IMR-90 (cell line): ENCODE results near the gene MT1E. TPM values are rescaled to one million over a fixed set of nuclear protein-coding genes. Genes with fewer than 3 reads are reported as not detected.

ENCODE experiments used
- ATAC-seq: fragments of 200-7000 bp; cut with Tn5 transposase; 2 replicates; pipeline ENCODE4 v1.9.1; 2020; ENCODE audit warnings: low read depth, mild to moderate bottlenecking, moderate library complexity
- BruUV-seq: library from RNA; stranded (reverse); fragments of 400-500 nt; replicated peaks from 2 replicates; lab custom pipeline; 2021; lab: Mats Ljungman, UMichigan
- CTCF ChIA-PET: fragments of 300-600 bp; formaldehyde crosslinking; extraction: SDS; loops from one replicate; lab custom pipeline; 2021; ENCODE audit warnings: antibody characterized with exemption; lab: Yijun Ruan, JAX
- POLR2A ChIA-PET: fragments of 300-600 bp; sonication (Branson Sonifier 250); formaldehyde crosslinking; loops from one replicate; lab custom pipeline; 2022; ENCODE audit warnings: antibody characterized with exemption; ENCODE audit not compliant: unreplicated experiment; lab: Charles Lee
- DNase-seq: peaks from one replicate; pipeline ENCODE4 v3.0.0; 2013
- H2AFZ ChIP-seq: replicated peaks from 2 replicates; pipeline ENCODE3; 2013; ENCODE audit warnings: low read length, mild to moderate bottlenecking; ENCODE audit not compliant: poor library complexity
- H2AK5ac ChIP-seq: 2 replicates; pipeline ENCODE4 v1.6.1; 2013; ENCODE audit warnings: low read depth, low read length, inconsistent platforms
- H2AK9ac ChIP-seq: replicated peaks from 2 replicates; pipeline ENCODE3; 2013; ENCODE audit warnings: mild to moderate bottlenecking, low read depth, low read length, moderate library complexity; ENCODE audit not compliant: poor library complexity
- H2BK120ac ChIP-seq: 2 replicates; pipeline ENCODE4 v1.6.1; 2013; ENCODE audit warnings: low read depth, low read length, inconsistent platforms
- H2BK15ac ChIP-seq: 3 replicates; pipeline ENCODE4 v1.6.1; 2013; ENCODE audit warnings: low read depth, low read length, inconsistent platforms
- H2BK20ac ChIP-seq: 2 replicates; pipeline ENCODE4 v1.6.1; 2013; ENCODE audit warnings: low read depth, mild to moderate bottlenecking, inconsistent platforms, low read length, moderate library complexity
- H2BK5ac ChIP-seq: 2 replicates; pipeline ENCODE4 v1.6.1; 2013; ENCODE audit warnings: mild to moderate bottlenecking, low read depth, low read length, inconsistent platforms; ENCODE audit not compliant: poor library complexity, severe bottlenecking
- H3K14ac ChIP-seq: replicated peaks from 2 replicates; pipeline ENCODE4 v1.6.1; 2013; ENCODE audit warnings: low read depth, low read length, inconsistent platforms
- H3K18ac ChIP-seq: 2 replicates; pipeline ENCODE4 v1.6.1; 2013; ENCODE audit warnings: low read depth, low read length, control low read depth
- H3K23ac ChIP-seq: 2 replicates; pipeline ENCODE4 v1.6.1; 2013; ENCODE audit warnings: low read depth, low read length, inconsistent platforms
- H3K27ac ChIP-seq: 2 replicates; pipeline ENCODE4 v1.5.1; 2013; ENCODE audit warnings: mild to moderate bottlenecking, control low read depth, low read length; ENCODE audit not compliant: insufficient read depth
- H3K27me3 ChIP-seq: 2 replicates; pipeline ENCODE4 v1.6.1; 2013; ENCODE audit warnings: low read length; ENCODE audit not compliant: control insufficient read depth, insufficient read depth
- H3K36me3 ChIP-seq: 2 replicates; pipeline ENCODE4 v1.6.1; 2013; ENCODE audit warnings: low read length, mixed read lengths; ENCODE audit not compliant: control insufficient read depth, insufficient read depth
- H3K4ac ChIP-seq: 2 replicates; pipeline ENCODE4 v1.6.1; 2013; ENCODE audit warnings: low read depth, low read length, inconsistent platforms
- H3K4me1 ChIP-seq: 2 replicates; pipeline ENCODE4 v1.6.1; 2013; ENCODE audit warnings: low read length, mixed read lengths; ENCODE audit not compliant: control insufficient read depth, insufficient read depth
- H3K4me2 ChIP-seq: 2 replicates; pipeline ENCODE4 v1.6.1; 2013; ENCODE audit warnings: low read depth, mild to moderate bottlenecking, control low read depth, low read length, moderate library complexity
- H3K4me3 ChIP-seq: 2 replicates; pipeline ENCODE4 v1.5.1; 2013; ENCODE audit warnings: low read depth, mild to moderate bottlenecking, control low read depth, low read length, moderate library complexity; ENCODE audit not compliant: insufficient read depth
- H3K56ac ChIP-seq: 2 replicates; pipeline ENCODE4 v1.6.1; 2013; ENCODE audit warnings: low read length, inconsistent platforms; ENCODE audit not compliant: insufficient read depth; ENCODE audit errors: extremely low read depth
- H3K79me1 ChIP-seq, 2 experiments: 2 replicates each; pipeline ENCODE4 v1.6.1; 2013; ENCODE audit warnings: low read length in 2 of 2, inconsistent platforms in 1 of 2, low read depth in 1 of 2
- H3K9ac ChIP-seq: 2 replicates; pipeline ENCODE4 v1.6.1; 2013; ENCODE audit warnings: low read depth, low read length, control low read depth
- H3K9me1 ChIP-seq: 2 replicates; pipeline ENCODE4 v1.6.1; 2013; ENCODE audit warnings: low read length, inconsistent platforms; ENCODE audit not compliant: insufficient read depth
- H3K9me3 ChIP-seq: 2 replicates; pipeline ENCODE4 v1.6.1; 2013; ENCODE audit warnings: low read length; ENCODE audit not compliant: control insufficient read depth, insufficient read depth
- H4K20me1 ChIP-seq: 2 replicates; pipeline ENCODE4 v1.6.1; 2013; ENCODE audit warnings: low read length, inconsistent platforms; ENCODE audit not compliant: insufficient read depth
- H4K5ac ChIP-seq: 2 replicates; pipeline ENCODE4 v1.6.1; 2013; ENCODE audit warnings: mild to moderate bottlenecking, low read depth, low read length, control low read depth
- H4K8ac ChIP-seq, 2 experiments: 2 replicates each; pipeline ENCODE4 v1.6.1; 2013; ENCODE audit warnings: low read depth in 2 of 2, low read length in 2 of 2, control low read depth in 1 of 2, inconsistent platforms in 1 of 2
- H4K91ac ChIP-seq: 2 replicates; pipeline ENCODE4 v1.6.1; 2013; ENCODE audit warnings: low read depth, low read length, inconsistent platforms; ENCODE audit not compliant: insufficient read depth
- MAFK ChIP-seq: IDR thresholded peaks from 2 replicates; pipeline ENCODE4 v1.6.1; 2012; ENCODE audit warnings: low read depth, low read length, improper control_type of control experiment
- MAZ ChIP-seq: IDR thresholded peaks from 2 replicates; pipeline ENCODE4 v1.6.1; 2012; ENCODE audit warnings: low read depth, mild to moderate bottlenecking, low read length, improper control_type of control experiment, moderate library complexity, borderline replicate concordance
- MXI1 ChIP-seq: IDR thresholded peaks from 2 replicates; pipeline ENCODE4 v1.6.1; 2012; ENCODE audit warnings: low read depth, mild to moderate bottlenecking, low read length, moderate library complexity, borderline replicate concordance
- RAD21 ChIP-seq: IDR thresholded peaks from 2 replicates; pipeline ENCODE4 v1.6.1; 2012; ENCODE audit warnings: low read length, improper control_type of control experiment
- RFX5 ChIP-seq: IDR thresholded peaks from 2 replicates; pipeline ENCODE4 v1.8.0; 2012; ENCODE audit warnings: low read depth, mild to moderate bottlenecking, low read length, moderate library complexity
- WGBS, 2 experiments: methylation state at CpG; one replicate each; pipeline versions ENCODE4 v1.1.5 to v1.1.7; 2013; ENCODE audit warnings: missing lambda C conversion rate in 2 of 2; ENCODE audit not compliant: insufficient read length in 1 of 2; ENCODE audit errors: extremely low coverage in 2 of 2; 5-methylcytosine and 5-hydroxymethylcytosine counted together
- dilution Hi-C: fragments of 300-500 bp; cut with HindIII; formaldehyde crosslinking; loops from one replicate; pipeline ENCODE4 v1.14.3; 2018; ENCODE audit warnings: low sequenced_read_pairs; ENCODE audit not compliant: unreplicated experiment
- in situ Hi-C: fragments of 300-500 bp; cut with MboI; formaldehyde crosslinking; loops from 3 replicates; pipeline ENCODE4 v1.14.3; 2019; ENCODE audit warnings: low sequenced_read_pairs, inconsistent platforms, mixed read lengths
- intact Hi-C: fragments of 100-400 bp; cut with micrococcal nuclease; formaldehyde crosslinking; loops from 2 replicates; pipeline ENCODE4 v1.10.0; 2022
- polyA plus RNA-seq, 3 experiments: library from polyadenylated mRNA; depleted of rRNA; stranded (reverse); fragments of >200 nt; gene quantifications; 2 replicates each; pipeline ENCODE4 v1.2.3, GENCODE V29; 2012; ENCODE audit warnings: low replicate concordance in 1 of 3
- total RNA-seq: library from RNA; depleted of rRNA; stranded (reverse); fragments of >200 nt; gene quantifications from 2 replicates; pipeline ENCODE4 v1.2.3, GENCODE V29; 2012
- TF ChIP-seq, protein P1 (sequence below): fragments of 150-350 bp; IDR thresholded peaks from 2 replicates; pipeline ENCODE4 v1.6.1; 2016; ENCODE audit warnings: low read depth, mild to moderate bottlenecking, low read length, moderate library complexity, borderline replicate concordance
- TF ChIP-seq, protein P2 (sequence below): fragments of 150-350 bp; IDR thresholded peaks from 2 replicates; pipeline ENCODE4 v1.6.1; 2017; ENCODE audit warnings: mild to moderate bottlenecking, antibody characterized with exemption, low read length, low read depth

Gene MT1E
- total and polyA plus RNA-seq, 2 of the 4 experiments (the other 2 are of a cell fraction), result 137 to 821 TPM

DNA sequence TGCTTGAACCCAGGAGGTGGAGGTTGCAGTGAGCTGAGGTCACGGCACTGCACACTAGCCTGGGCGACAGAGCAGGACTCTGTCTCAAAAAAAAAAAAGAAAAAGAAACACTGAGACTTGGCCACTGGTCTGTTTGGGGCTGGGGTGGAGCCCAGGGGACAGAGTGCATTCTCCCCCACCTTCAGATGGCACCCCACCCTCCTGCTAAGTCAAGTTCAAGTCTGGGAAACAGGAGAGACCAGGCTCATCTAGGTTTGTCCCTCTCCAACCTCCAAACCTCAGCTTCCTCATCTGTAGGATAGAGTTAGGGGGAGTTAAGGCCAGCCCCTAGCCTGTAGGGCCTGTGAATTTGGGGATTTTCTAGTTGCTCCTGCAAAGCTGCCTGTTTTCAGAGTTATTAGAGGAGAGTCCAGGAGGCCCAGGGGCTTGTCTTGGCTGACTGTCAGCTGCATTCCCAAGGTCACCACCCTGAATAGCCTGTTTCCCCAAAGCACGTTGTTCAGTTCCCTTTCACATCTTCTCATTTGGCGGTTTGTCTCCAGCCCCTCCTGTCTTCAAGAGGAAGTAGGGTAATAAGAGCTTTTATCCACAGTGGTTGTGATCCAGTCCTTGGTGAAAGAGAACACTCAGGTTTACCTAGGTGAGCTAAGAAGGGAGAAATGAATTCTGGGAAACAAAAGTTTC, 34.1 kb upstream of the MT1E start (continued):
- no peak for TF ChIP-seq MAZ

DNA sequence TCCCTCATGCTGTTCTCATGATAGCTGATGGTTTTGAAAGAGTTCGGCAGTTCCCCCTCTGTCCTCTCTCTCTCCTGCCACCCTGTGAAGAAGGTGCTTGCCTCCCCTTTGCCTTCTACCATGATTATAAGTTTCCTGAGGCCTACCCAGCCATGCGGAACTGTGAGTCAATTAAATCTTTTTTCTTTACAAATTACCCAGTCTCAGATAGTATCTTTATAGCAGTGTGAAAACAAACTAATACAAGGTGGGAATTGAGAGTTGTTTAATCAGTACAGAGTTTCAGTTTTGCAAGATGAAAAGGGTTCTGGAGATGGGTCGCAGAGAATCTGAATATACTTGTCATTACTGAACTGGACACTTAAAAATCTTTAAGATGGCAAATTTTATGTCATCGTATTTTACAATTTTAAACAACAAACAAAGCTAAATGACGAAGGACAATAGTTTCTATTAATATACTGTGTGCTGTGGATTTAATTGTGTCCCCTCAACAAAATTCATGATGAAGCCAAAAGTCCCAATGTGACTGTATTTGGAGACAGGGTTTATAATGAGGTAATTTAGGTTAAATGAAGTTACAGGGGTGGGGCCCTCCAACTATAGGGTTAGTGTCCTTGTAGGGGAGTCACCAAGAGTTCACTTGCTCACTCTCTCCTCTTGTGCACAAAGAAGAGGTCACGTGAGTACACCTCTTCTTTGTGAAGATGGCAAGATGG, 31.8 kb upstream of the MT1E start:
- Histone ChIP-seq H3K79me1 (no peaks in the 10 kb centered on the region), H3K9me1 (no peaks in the 10 kb centered on the region), H4K5ac (no peak overlapping the region), H2AK9ac (no peak overlapping the region), H2BK20ac (no peak overlapping the region), H3K27ac (no peak overlapping the region), H3K14ac (no peak overlapping the region), H2AFZ (no peak overlapping the region), H3K4ac (no peak overlapping the region), H3K9ac (no peak overlapping the region), H3K23ac (no peak overlapping the region), H3K9me3 (0 out of 2 replicates have a peak, but pooled peaks cover 3% of the 10 kb centered on the region), H2AK5ac (no peak overlapping the region), H3K36me3 (no peaks in the 10 kb centered on the region), H3K4me1 (peaks cover 2% of the 10 kb centered on the region; the same call in 1 of the 2 replicates), H4K91ac (no peak overlapping the region), H3K27me3 (peaks cover 29% of the 10 kb centered on the region), H2BK5ac (no peak overlapping the region), H3K56ac (no peak overlapping the region), H3K4me3 (no peak overlapping the region), H3K18ac (no peak overlapping the region), H2BK120ac (no peak overlapping the region), H4K8ac (no peak overlapping the region), H3K4me2 (no peak overlapping the region), H2BK15ac (no peak overlapping the region), H4K20me1 (no peaks in the 10 kb centered on the region)
- ChIA-PET CTCF (interaction anchor here (1.0 kb wide), 1 partner anchor 10 kb away, joined by 3 read pairs; no protein-coding TSS in a partner anchor), POLR2A (no interaction called here)
- no peak for ATAC-seq
- intact Hi-C loops, result no loop called here
- DNase-seq, result no peak
- dilution Hi-C loops, result no loop called here
- in situ Hi-C loops, result no loop called here
- WGBS, 2 experiments, result no CpG with 5 or more reads among the region's 6 CpGs
- BruUV-seq, result no TSS peak
- TF ChIP-seq, protein P1, sequence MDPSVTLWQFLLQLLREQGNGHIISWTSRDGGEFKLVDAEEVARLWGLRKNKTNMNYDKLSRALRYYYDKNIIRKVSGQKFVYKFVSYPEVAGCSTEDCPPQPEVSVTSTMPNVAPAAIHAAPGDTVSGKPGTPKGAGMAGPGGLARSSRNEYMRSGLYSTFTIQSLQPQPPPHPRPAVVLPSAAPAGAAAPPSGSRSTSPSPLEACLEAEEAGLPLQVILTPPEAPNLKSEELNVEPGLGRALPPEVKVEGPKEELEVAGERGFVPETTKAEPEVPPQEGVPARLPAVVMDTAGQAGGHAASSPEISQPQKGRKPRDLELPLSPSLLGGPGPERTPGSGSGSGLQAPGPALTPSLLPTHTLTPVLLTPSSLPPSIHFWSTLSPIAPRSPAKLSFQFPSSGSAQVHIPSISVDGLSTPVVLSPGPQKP, result no peak
- TF ChIP-seq, protein P2, sequence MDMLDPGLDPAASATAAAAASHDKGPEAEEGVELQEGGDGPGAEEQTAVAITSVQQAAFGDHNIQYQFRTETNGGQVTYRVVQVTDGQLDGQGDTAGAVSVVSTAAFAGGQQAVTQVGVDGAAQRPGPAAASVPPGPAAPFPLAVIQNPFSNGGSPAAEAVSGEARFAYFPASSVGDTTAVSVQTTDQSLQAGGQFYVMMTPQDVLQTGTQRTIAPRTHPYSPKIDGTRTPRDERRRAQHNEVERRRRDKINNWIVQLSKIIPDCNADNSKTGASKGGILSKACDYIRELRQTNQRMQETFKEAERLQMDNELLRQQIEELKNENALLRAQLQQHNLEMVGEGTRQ, result no peak
- TF ChIP-seq RFX5 (no peak), MAFK (no peak), MAZ (no peak), RAD21 (no peak), MXI1 (no peak)
